HEK293 (cell line): ENCODE data around the gene MCAT.

Experiments
- CTCF ChIA-PET: fragments of 350-600 bp; formaldehyde crosslinking; extraction: SDS; loops from one replicate; lab custom pipeline; 2021; ENCODE audit warnings: antibody characterized with exemption; lab: Yijun Ruan, JAX
- POLR2A ChIA-PET: fragments of 300-600 bp; formaldehyde crosslinking; extraction: SDS; loops from one replicate; lab custom pipeline; 2020; ENCODE audit warnings: antibody characterized with exemption, inconsistent platforms; lab: Yijun Ruan, JAX
- H3K27ac ChIP-seq: fragments of 200-500 bp; sonication (Bioruptor generic); 2 replicates; pipeline ENCODE4 v1.5.1; 2014; ENCODE audit warnings: low read depth, low read length, control low read depth, inconsistent platforms; ENCODE audit errors: extremely low read depth
- H3K36me3 ChIP-seq, 2 experiments: fragments of 200-500 bp in 1 of 2; sonication (Bioruptor generic) in 1 of 2; 1 replicate in 1 of 2; 2 replicates in 1 of 2; pipeline ENCODE4 v1.5.1; 2014 to 2017; ENCODE audit warnings: inconsistent platforms in 2 of 2, low read length in 2 of 2; ENCODE audit not compliant: control insufficient read depth in 2 of 2, insufficient read depth in 1 of 2
- H3K4me1 ChIP-seq: fragments of 200-500 bp; sonication (Bioruptor generic); 2 replicates; pipeline ENCODE4 v1.5.1; 2014; ENCODE audit warnings: mild to moderate bottlenecking, low read length, inconsistent platforms; ENCODE audit not compliant: control insufficient read depth, insufficient read depth
- H3K4me3 ChIP-seq: 2 replicates; pipeline ENCODE4 v1.5.1; 2011; ENCODE audit warnings: low read depth, mild to moderate bottlenecking, control low read depth, low read length, moderate library complexity
- H3K9me3 ChIP-seq: fragments of 200-500 bp; sonication (Bioruptor generic); 2 replicates; pipeline ENCODE4 v1.5.1; 2014; ENCODE audit warnings: low read depth, low read length, inconsistent platforms; ENCODE audit not compliant: control insufficient read depth, insufficient read depth
- FEZF1 ChIP-seq: fragments of 450-650 bp; formaldehyde crosslinking; IDR thresholded peaks from 2 replicates; pipeline ENCODE4 v1.5.1; 2016; ENCODE audit warnings: missing biosample characterization, missing genetic modification characterization
- GLIS2 ChIP-seq: fragments of 450-650 bp; formaldehyde crosslinking; IDR thresholded peaks from 2 replicates; pipeline ENCODE4 v1.5.1; 2016; ENCODE audit warnings: missing biosample characterization, missing genetic modification characterization
- HIC1 ChIP-seq: fragments of 450-650 bp; formaldehyde crosslinking; IDR thresholded peaks from 2 replicates; pipeline ENCODE4 v1.5.1; 2016; ENCODE audit warnings: missing biosample characterization, missing genetic modification characterization
- KLF1 ChIP-seq: fragments of 450-650 bp; formaldehyde crosslinking; IDR thresholded peaks from 2 replicates; pipeline ENCODE4 v1.5.1; 2016; ENCODE audit warnings: missing biosample characterization, missing genetic modification characterization
- KLF10 ChIP-seq: fragments of 450-650 bp; IDR thresholded peaks from 2 replicates; pipeline ENCODE4 v1.5.1; 2018; ENCODE audit warnings: missing biosample characterization, mild to moderate bottlenecking, missing genetic modification characterization
- OVOL3 ChIP-seq: fragments of 450-650 bp; formaldehyde crosslinking; IDR thresholded peaks from 2 replicates; pipeline ENCODE4 v1.5.1; 2016; ENCODE audit warnings: missing biosample characterization, missing genetic modification characterization
- RBAK ChIP-seq: fragments of 450-650 bp; formaldehyde crosslinking; IDR thresholded peaks from 2 replicates; pipeline ENCODE4 v1.5.1; 2016; ENCODE audit warnings: missing biosample characterization, missing genetic modification characterization
- REPIN1 ChIP-seq: fragments of 450-650 bp; formaldehyde crosslinking; IDR thresholded peaks from 2 replicates; pipeline ENCODE4 v1.5.1; 2017; ENCODE audit warnings: missing biosample characterization, missing genetic modification characterization, low read depth
- TSHZ1 ChIP-seq: fragments of 450-650 bp; formaldehyde crosslinking; IDR thresholded peaks from 2 replicates; pipeline ENCODE4 v1.5.1; 2016; ENCODE audit warnings: missing biosample characterization, missing genetic modification characterization, borderline replicate concordance
- ZBTB21 ChIP-seq: fragments of 450-650 bp; formaldehyde crosslinking; IDR thresholded peaks from 2 replicates; pipeline ENCODE4 v1.5.1; 2017; ENCODE audit warnings: missing biosample characterization, missing genetic modification characterization
- ZBTB8A ChIP-seq: fragments of 450-650 bp; formaldehyde crosslinking; IDR thresholded peaks from 2 replicates; pipeline ENCODE4 v1.5.1; 2016; ENCODE audit warnings: missing biosample characterization, missing genetic modification characterization
- ZFP3 ChIP-seq: fragments of 450-650 bp; formaldehyde crosslinking; IDR thresholded peaks from 2 replicates; pipeline ENCODE4 v1.5.1; 2016; ENCODE audit warnings: low read depth, missing biosample characterization, missing genetic modification characterization
- ZIC2 ChIP-seq: fragments of 450-650 bp; formaldehyde crosslinking; IDR thresholded peaks from 2 replicates; pipeline ENCODE4 v1.5.1; 2016; ENCODE audit warnings: missing biosample characterization, missing genetic modification characterization
- ZNF132 ChIP-seq: fragments of 450-650 bp; formaldehyde crosslinking; IDR thresholded peaks from 2 replicates; pipeline ENCODE4 v1.5.1; 2017; ENCODE audit warnings: missing biosample characterization, missing genetic modification characterization, borderline replicate concordance
- ZNF184 ChIP-seq: fragments of 450-650 bp; IDR thresholded peaks from 2 replicates; pipeline ENCODE4 v1.5.1; 2018; ENCODE audit warnings: missing biosample characterization, mild to moderate bottlenecking, missing genetic modification characterization
- ZNF214 ChIP-seq: fragments of 450-650 bp; formaldehyde crosslinking; IDR thresholded peaks from 2 replicates; pipeline ENCODE4 v1.5.1; 2017; ENCODE audit warnings: missing biosample characterization, mild to moderate bottlenecking, missing genetic modification characterization, borderline replicate concordance
- ZNF274 ChIP-seq, 2 experiments: fragments of 200-500 bp in 1 of 2; fragments of 450-650 bp in 1 of 2; sonication (Bioruptor generic) in 1 of 2; formaldehyde crosslinking in 1 of 2; IDR thresholded peaks; 2 replicates each; pipeline versions ENCODE4 v1.5.1 to v1.6.1; 2014 to 2016; ENCODE audit warnings: borderline replicate concordance in 1 of 2, inconsistent platforms in 1 of 2, low read length in 1 of 2, missing biosample characterization in 1 of 2, missing genetic modification characterization in 1 of 2
- ZNF324 ChIP-seq: fragments of 450-650 bp; formaldehyde crosslinking; IDR thresholded peaks from 2 replicates; pipeline ENCODE4 v1.5.1; 2016; ENCODE audit warnings: missing biosample characterization, missing genetic modification characterization
- ZNF335 ChIP-seq: fragments of 450-650 bp; formaldehyde crosslinking; conservative IDR thresholded peaks from 2 replicates; pipeline ENCODE4 v1.5.1; 2016; ENCODE audit warnings: missing biosample characterization, missing genetic modification characterization
- ZNF350 ChIP-seq: fragments of 450-650 bp; formaldehyde crosslinking; IDR thresholded peaks from 2 replicates; pipeline ENCODE4 v1.5.0; 2017; ENCODE audit warnings: missing biosample characterization, mild to moderate bottlenecking, missing genetic modification characterization
- ZNF394 ChIP-seq: fragments of 450-650 bp; formaldehyde crosslinking; IDR thresholded peaks from 2 replicates; pipeline ENCODE4 v1.5.1; 2016; ENCODE audit warnings: missing biosample characterization, missing genetic modification characterization, mild to moderate bottlenecking, moderate library complexity, borderline replicate concordance
- ZNF529 ChIP-seq: fragments of 450-650 bp; formaldehyde crosslinking; IDR thresholded peaks from 2 replicates; pipeline ENCODE4 v1.5.1; 2017; ENCODE audit warnings: missing genetic modification characterization, missing biosample characterization; ENCODE audit not compliant: insufficient replicate concordance
- ZNF558 ChIP-seq: fragments of 450-650 bp; formaldehyde crosslinking; IDR thresholded peaks from 2 replicates; pipeline ENCODE4 v1.5.1; 2016; ENCODE audit warnings: missing biosample characterization, missing genetic modification characterization
- ZNF585B ChIP-seq: fragments of 450-650 bp; formaldehyde crosslinking; IDR thresholded peaks from 2 replicates; pipeline ENCODE4 v1.5.1; 2016; ENCODE audit warnings: missing biosample characterization, missing genetic modification characterization
- ZNF596 ChIP-seq: fragments of 450-650 bp; IDR thresholded peaks from 2 replicates; pipeline ENCODE4 v1.5.0; 2018; ENCODE audit warnings: missing biosample characterization, mild to moderate bottlenecking, missing genetic modification characterization, moderate library complexity
- ZNF626 ChIP-seq: fragments of 450-650 bp; sonication (Bioruptor Pico); formaldehyde crosslinking; IDR thresholded peaks from 2 replicates; pipeline ENCODE4 v1.5.1; 2018; ENCODE audit warnings: missing biosample characterization, missing genetic modification characterization, inconsistent platforms
- ZNF785 ChIP-seq: fragments of 450-650 bp; formaldehyde crosslinking; IDR thresholded peaks from 2 replicates; pipeline ENCODE4 v1.5.1; 2016; ENCODE audit warnings: missing biosample characterization, missing genetic modification characterization
- ZSCAN30 ChIP-seq: fragments of 450-650 bp; IDR thresholded peaks from 2 replicates; pipeline ENCODE4 v1.5.1; 2018; ENCODE audit warnings: missing biosample characterization, mild to moderate bottlenecking, missing genetic modification characterization, moderate library complexity
- ZSCAN4 ChIP-seq: fragments of 450-650 bp; formaldehyde crosslinking; IDR thresholded peaks from 2 replicates; pipeline ENCODE4 v1.5.1; 2017; ENCODE audit warnings: missing biosample characterization, missing genetic modification characterization
- ZSCAN5A ChIP-seq: fragments of 450-650 bp; formaldehyde crosslinking; IDR thresholded peaks from 2 replicates; pipeline ENCODE4 v1.5.1; 2016; ENCODE audit warnings: missing biosample characterization, missing genetic modification characterization

MCAT gene

GRCh38 chr22:43157874-43158546, 14.8 kb upstream of the MCAT start (continued):
- TF ChIP-seq ZSCAN5A (tag by site-specific recombination) (no peak), REPIN1 (tag by site-specific recombination) (no peak), ZNF132 (tag by site-specific recombination) (no peak), TSHZ1 (tag by site-specific recombination) (no peak), OVOL3 (no peak), ZSCAN30 (tag by site-specific recombination) (no peak), ZBTB8A (tag by site-specific recombination) (no peak), KLF10 (no peak), ZNF626 (tag by site-specific recombination) (no peak), ZSCAN4 (no peak), ZNF596 (tag by site-specific recombination) (no peak), GLIS2 (tag by site-specific recombination) (peak; percentile 58), ZNF214 (tag by site-specific recombination) (no peak)
- TF ChIP-seq, all 188 proteins: peak for 3

GRCh38 chr22:43156413-43156812, 13.2 kb upstream of the MCAT start:
- Histone ChIP-seq H3K36me3 (no peaks in the 10 kb centered on the region), H3K4me3 (no peak overlapping the region), H3K27ac (no peak overlapping the region), H3K9me3 (no peaks in the 10 kb centered on the region), H3K4me1 (peaks cover 10% of the 10 kb centered on the region)
- ChIA-PET POLR2A (no interaction called here), CTCF (no interaction called here)
- no peak for TF ChIP-seq ZNF394
- TF ChIP-seq ZNF785 (tag by site-specific recombination) = no peak
- no peak for TF ChIP-seq ZNF529 (tag by site-specific recombination)
- TF ChIP-seq ZNF184 (tag by site-specific recombination) = no peak
- TF ChIP-seq ZNF585B = no peak
- TF ChIP-seq ZNF324 (tag by site-specific recombination) = no peak
- TF ChIP-seq ZNF274 (IDR thresholded peaks at IDR 0.05; ENCODE audit: low read length) = no peak
- no peak for TF ChIP-seq ZNF274 (tag by site-specific recombination; IDR thresholded peaks at IDR 0.05; ENCODE audit: borderline replicate concordance)
- no peak for TF ChIP-seq GLIS2 (tag by site-specific recombination)
- no peak for TF ChIP-seq HIC1 (tag by site-specific recombination)
- no peak for TF ChIP-seq ZBTB21 (tag by site-specific recombination)
- TF ChIP-seq ZFP3 (tag by site-specific recombination) = no peak
- no peak for TF ChIP-seq ZNF350 (tag by site-specific recombination)
- no peak for TF ChIP-seq ZIC2 (tag by site-specific recombination)
- no peak for TF ChIP-seq ZNF558
- TF ChIP-seq FEZF1 = no peak
- TF ChIP-seq KLF1 (tag by site-specific recombination) = no peak
- no peak for TF ChIP-seq ZNF335
- no peak for TF ChIP-seq RBAK (tag by site-specific recombination)
